ENCODE measurements around the gene TAS2R38.
A peak's percentile ranks its signal among the peaks of the same experiment; 100 is the strongest.

Gene TAS2R38

GRCh38 chr7:141975806-141976523 is 2.4 kb upstream of the TAS2R38 start:
- peak; percentile 65 for DNase-seq

DNA sequence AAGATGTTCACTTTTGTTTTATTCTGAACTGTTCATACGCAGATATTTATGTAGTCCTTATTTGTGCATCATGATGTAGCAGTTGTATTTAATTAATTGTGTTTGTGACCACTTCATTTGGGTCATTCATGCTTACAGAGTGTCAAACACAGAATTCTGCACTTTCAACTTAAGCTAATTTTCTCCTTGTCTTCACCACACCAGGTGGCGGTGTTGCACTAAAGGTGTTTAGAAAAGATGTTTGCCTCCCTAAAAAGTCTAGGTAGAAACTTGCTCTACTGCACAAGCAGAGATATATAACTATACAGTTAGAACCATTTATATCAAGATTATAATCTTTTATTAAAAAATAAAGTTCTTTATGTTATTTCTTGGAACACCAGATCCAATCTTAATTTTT is 1.3 kb upstream of the TAS2R38 start:
- peak; percentile 28 for DNase-seq

- peak; percentile 10 for DNase-seq
Measured at GRCh38 chr7:141960687-141961422, 12.7 kb downstream of the TAS2R38 start.

- no peak for DNase-seq
Measured at GRCh38 chr7:141956084-141956483, 17.5 kb downstream of the TAS2R38 start.

- no peak for DNase-seq
Measured at GRCh38 chr7:141954334-141954733, 19.2 kb downstream of the TAS2R38 start.

DNA sequence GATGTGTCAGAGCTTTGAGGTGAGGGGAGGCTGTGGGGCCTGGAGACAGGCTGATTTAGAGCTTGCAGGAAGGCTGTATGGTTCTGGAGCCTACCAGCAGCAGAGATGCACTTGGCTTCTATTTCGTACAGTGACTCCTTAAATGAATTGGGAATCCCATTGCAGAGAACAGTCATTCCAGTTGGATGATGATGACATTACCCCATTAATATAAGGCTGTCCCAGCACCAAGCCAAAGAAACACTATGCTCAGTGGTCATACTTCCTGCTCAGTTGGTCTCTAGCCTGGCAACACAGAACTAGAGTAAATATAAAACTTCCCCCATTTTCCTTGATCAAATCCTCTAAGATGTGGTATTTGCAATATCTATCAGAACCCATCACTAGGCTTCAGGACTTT is 21.1 kb downstream of the TAS2R38 start:
- no peak for DNase-seq

GRCh38 chr7:141950806-141951205 is 22.8 kb downstream of the TAS2R38 start:
- no peak for DNase-seq

GRCh38 chr7:141949911-141950310 is 23.7 kb downstream of the TAS2R38 start:
- DNase-seq, result no peak

- no peak for DNase-seq
Measured at GRCh38 chr7:141949451-141949850, 24.1 kb downstream of the TAS2R38 start.

DNA sequence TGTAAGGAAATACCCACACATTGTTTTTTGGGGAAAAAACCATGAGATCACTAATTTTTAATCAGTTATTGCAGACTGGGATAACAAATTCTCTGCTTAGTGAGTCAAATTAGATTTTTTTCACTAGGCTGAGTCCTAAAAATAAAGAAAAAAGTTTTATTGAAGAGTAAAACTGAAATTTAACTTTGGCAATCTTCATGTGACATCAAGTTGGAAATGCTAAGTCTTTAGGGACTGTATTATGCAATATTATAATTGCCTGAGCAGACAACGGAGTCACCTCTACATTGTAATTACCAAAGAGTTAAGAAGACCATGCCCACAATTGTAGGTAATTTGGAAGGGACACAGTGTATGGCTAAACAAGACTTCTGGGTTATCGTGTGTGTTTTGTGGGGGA is 24.6 kb downstream of the TAS2R38 start:
- DNase-seq, result no peak

GRCh38 chr7:141946796-141947195 is 26.8 kb downstream of the TAS2R38 start, which contains the start of gene CLEC5A:
Gene CLEC5A (minus strand): TSS chr7:141946974. CDS start chr7:141946292, 682 bp downstream.
- no peak for DNase-seq

- DNase-seq, result peak; percentile 36
Measured at GRCh38 chr7:141945356-141945755, 28.2 kb downstream of the TAS2R38 start.

DNA sequence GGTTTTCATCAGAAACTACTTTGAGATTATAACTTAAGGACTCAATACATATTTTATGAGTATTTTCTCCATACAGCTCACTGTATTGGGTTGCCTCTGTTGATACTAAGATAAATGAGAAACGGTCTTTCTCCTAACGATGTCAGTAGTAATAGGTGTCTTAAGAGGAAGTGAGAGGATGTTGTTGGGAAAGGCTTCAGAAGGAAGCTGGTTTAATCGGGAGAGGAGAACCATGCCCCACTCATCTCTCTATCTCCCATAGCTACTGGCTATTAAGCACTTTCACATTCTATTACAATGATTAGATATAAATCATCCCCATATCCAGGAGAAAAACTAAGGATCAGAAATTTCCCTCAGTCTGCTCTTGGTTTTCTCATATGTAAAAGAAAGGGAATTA is 28.8 kb downstream of the TAS2R38 start:
- DNase-seq, result no peak

GRCh38 chr7:141943846-141944245 is 29.7 kb downstream of the TAS2R38 start:
- DNase-seq, result no peak

GRCh38 chr7:141941075-141941474 is 32.5 kb downstream of the TAS2R38 start:
- DNase-seq, result no peak

- no peak for DNase-seq
Measured at GRCh38 chr7:141930211-141930610, 43.4 kb downstream of the TAS2R38 start.

- DNase-seq, result no peak
Measured at GRCh38 chr7:141928845-141929195, 44.8 kb downstream of the TAS2R38 start.

DNA sequence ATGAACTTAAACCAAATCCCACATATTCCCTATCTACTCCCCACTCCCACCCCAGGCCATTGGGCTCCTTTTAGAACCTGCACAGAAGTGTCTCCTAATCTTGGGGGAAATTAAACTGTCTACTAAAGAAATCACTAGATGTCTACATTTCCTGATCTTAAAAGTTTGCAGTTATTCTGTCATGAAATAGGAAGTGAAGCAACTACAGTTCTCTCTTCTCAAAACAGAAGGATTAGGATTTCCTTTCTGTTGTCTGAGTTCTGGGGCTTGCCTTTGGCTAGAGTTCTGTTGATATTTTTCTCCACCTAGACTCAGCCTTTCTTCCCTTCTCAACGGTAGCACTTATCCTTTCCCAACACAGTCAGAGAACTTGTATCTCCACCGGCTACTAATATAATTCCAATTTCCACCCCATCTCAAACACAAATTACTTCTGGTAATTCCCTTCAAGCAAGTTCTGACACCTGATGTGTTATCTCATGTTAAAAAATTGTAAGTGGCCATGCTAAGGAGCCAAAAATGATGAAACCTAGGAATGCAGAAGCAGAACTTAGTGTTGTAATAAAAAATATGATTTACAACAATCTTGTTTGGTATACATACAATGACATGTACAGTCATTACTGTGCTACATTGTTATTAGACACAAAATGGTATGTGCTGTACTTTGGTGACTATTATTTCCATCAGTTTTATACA is 45.3 kb downstream of the TAS2R38 start:
- no peak for DNase-seq

Measured in OCI-M1 (cell line).